ENCODE measurements around the gene KIAA0232. TPM values are rescaled to one million over a fixed set of nuclear protein-coding genes. Genes with fewer than 3 reads are reported as not detected.
"Not testable (repeated sequence)": the region's sequence is repeated elsewhere in the genome, so short reads cannot be mapped to it uniquely, and the experiment has no call there.

The KIAA0232 gene
- total RNA-seq, 2 experiments from 2014 or later: 12.8 to 13.3 TPM

- peaks cover 3% of the 10 kb centered on the region for H3K36me3 Mint-ChIP-seq (ENCODE audit: low read depth)
- intact Hi-C loops (cut with micrococcal nuclease): no loop called here
- peaks cover 47% of the 10 kb centered on the region for H3K4me1 Mint-ChIP-seq (ENCODE audit: low read depth)
- peak overlapping the region; percentile 90 for H3K27ac Mint-ChIP-seq
- H3K27me3 Mint-ChIP-seq: no peaks in the 10 kb centered on the region
- H3K4me3 Mint-ChIP-seq: peak overlapping the region; percentile 93
- ChIA-PET CTCF (interaction anchor here (1.2 to 3.5 kb wide), 4 partner anchors 11 to 63 kb away, joined by 3 to 15 read pairs (median 4); no protein-coding TSS in a partner anchor), POLR2A (interaction anchor here (0.6 to 3.6 kb wide), 6 partner anchors 11 to 237 kb away, joined by 3 to 13 read pairs (median 4); partner anchors contain the start of gene KIAA0232)
- DNase-seq: peak; percentile 36
- TF ChIP-seq, protein P1, sequence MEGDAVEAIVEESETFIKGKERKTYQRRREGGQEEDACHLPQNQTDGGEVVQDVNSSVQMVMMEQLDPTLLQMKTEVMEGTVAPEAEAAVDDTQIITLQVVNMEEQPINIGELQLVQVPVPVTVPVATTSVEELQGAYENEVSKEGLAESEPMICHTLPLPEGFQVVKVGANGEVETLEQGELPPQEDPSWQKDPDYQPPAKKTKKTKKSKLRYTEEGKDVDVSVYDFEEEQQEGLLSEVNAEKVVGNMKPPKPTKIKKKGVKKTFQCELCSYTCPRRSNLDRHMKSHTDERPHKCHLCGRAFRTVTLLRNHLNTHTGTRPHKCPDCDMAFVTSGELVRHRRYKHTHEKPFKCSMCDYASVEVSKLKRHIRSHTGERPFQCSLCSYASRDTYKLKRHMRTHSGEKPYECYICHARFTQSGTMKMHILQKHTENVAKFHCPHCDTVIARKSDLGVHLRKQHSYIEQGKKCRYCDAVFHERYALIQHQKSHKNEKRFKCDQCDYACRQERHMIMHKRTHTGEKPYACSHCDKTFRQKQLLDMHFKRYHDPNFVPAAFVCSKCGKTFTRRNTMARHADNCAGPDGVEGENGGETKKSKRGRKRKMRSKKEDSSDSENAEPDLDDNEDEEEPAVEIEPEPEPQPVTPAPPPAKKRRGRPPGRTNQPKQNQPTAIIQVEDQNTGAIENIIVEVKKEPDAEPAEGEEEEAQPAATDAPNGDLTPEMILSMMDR (IDR thresholded peaks at IDR 0.05): peak; percentile 51
- no peaks in the 10 kb centered on the region for H3K9me3 Mint-ChIP-seq
- no peak for ATAC-seq
These were observed 127.9 kb downstream of the KIAA0232 start for GRCh38 chr4:6910340-6910959.

DNA sequence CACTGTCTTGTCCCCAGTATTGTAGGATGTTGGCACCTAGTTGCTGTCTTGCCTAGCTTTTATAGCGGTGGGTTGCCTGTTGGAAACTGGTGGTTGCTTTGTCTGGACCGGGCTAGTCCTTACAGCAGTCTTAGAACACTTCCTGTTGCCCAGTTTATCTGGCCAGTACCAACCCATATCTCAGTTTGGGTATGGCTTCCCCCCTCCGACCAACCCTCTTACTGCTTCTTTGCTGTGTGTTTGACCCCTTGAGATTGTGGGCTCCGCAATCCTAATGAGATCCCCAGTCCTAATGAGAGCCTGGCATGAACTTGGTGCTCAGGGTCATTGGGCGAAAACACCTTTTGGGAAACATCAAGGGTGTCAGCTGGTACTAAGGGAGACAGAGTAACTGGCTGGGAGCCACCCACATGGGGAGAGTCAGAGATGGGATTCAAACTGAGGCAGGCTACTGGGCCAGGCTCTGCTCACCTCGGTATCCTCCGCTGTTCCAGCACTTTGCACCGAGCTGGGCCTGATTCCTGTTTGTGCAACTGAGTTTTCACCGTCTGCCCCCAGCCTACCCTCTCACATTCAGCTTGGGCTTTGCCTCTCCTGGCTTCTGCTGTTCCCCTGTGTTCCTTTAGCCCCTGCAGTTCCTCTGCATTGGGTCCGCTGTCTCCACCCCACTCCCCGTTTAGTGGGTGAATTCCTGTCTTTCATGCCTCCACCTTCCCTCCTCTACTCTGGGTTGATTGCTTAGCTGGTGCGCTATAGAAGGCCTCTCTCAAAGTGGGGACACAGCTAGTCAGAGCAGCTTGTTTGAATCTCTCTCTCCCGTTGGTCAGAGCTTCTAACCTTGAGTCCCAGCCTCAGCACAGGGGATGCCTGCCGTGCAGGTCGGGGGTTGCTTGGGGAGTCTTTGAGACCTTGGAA is 128.7 kb downstream of the KIAA0232 start:
- H3K4me1 Mint-ChIP-seq (ENCODE audit: low read depth): peaks cover 52% of the 10 kb centered on the region
- intact Hi-C loops (cut with micrococcal nuclease): no loop called here

DNA sequence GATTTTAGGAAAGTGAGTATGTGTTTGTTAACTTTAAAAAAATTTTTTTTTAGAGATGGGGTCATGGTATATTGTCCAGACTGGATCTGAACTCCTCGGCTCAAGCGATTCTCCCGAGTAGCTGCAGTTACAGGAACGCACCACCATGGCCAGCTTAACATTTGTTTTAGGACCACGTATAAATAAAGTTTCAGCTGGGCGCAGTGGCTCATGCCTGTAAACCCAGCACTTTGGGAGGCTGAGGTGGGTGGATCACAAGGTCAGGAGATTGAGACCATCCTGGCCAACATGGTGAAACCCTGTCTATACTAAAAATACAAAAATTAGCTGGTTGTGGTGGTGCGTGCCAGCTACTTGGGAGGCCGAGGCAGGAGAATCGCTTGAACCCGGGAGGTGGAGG is 129.4 kb downstream of the KIAA0232 start:
- ATAC-seq; H3K36me3 Mint-ChIP-seq (ENCODE audit: low read depth); H3K27me3 Mint-ChIP-seq; H3K9me3 Mint-ChIP-seq; H3K27ac Mint-ChIP-seq; DNase-seq; intact Hi-C loops (cut with micrococcal nuclease): not testable (repeated sequence)
- CTCF ChIA-PET: interaction anchor here (1.0 to 3.7 kb wide), 6 partner anchors 11 to 192 kb away, joined by 3 to 14 read pairs (median 5); no protein-coding TSS in a partner anchor
- Mint-ChIP-seq H3K4me1 (ENCODE audit: low read depth) (peaks cover 59% of the 10 kb centered on the region), H3K4me3 (peak overlapping the region; percentile 93)
- POLR2A ChIA-PET: interaction anchor here (1.0 to 3.6 kb wide), 4 partner anchors 12 to 238 kb away, joined by 3 to 13 read pairs (median 6); partner anchors contain the start of gene KIAA0232

More for the DNA sequence above, 128.7 kb downstream of the KIAA0232 start:
- Mint-ChIP-seq H3K9me3 (no peaks in the 10 kb centered on the region), H3K4me3 (peak overlapping the region; percentile 93), H3K27me3 (no peaks in the 10 kb centered on the region), H3K36me3 (ENCODE audit: low read depth) (peaks cover 3% of the 10 kb centered on the region), H3K27ac (peak overlapping the region; percentile 90)
- ChIA-PET POLR2A (interaction anchor here (0.6 to 3.6 kb wide), 7 partner anchors 11 to 237 kb away, joined by 3 to 13 read pairs (median 3); partner anchors contain the start of gene KIAA0232), CTCF (interaction anchor here (1.0 to 3.7 kb wide), 8 partner anchors 12 to 191 kb away, joined by 3 to 15 read pairs (median 6); no protein-coding TSS in a partner anchor)
- no peak for ATAC-seq
- TF ChIP-seq, protein P1 (IDR thresholded peaks at IDR 0.05): no peak
- no peak for DNase-seq

- intact Hi-C loops (cut with micrococcal nuclease): no loop called here
- TF ChIP-seq, protein P1 (IDR thresholded peaks at IDR 0.05): no peak
- DNase-seq: no peak
- no peak for ATAC-seq
- Mint-ChIP-seq H3K4me1 (ENCODE audit: low read depth) (peaks cover 64% of the 10 kb centered on the region), H3K4me3 (peak overlapping the region; percentile 8), H3K36me3 (ENCODE audit: low read depth) (peaks cover 5% of the 10 kb centered on the region), H3K9me3 (no peaks in the 10 kb centered on the region), H3K27me3 (no peaks in the 10 kb centered on the region), H3K27ac (peak overlapping the region; percentile 35)
- CTCF ChIA-PET: interaction anchor here (1.0 to 3.7 kb wide), 6 partner anchors 11 to 193 kb away, joined by 3 to 14 read pairs (median 5); no protein-coding TSS in a partner anchor
- POLR2A ChIA-PET: interaction anchor here (1.0 kb wide), 1 partner anchor 16 kb away, joined by 3 read pairs; no protein-coding TSS in a partner anchor
These were observed 129.9 kb downstream of the KIAA0232 start for GRCh38 chr4:6912441-6912840.

GRCh38 chr4:6913350-6913905 is 130.9 kb downstream of the KIAA0232 start:
- Mint-ChIP-seq H3K36me3 (ENCODE audit: low read depth) (peaks cover 10% of the 10 kb centered on the region), H3K27me3 (no peaks in the 10 kb centered on the region), H3K27ac (no peak overlapping the region), H3K4me3 (no peak overlapping the region), H3K4me1 (ENCODE audit: low read depth) (peaks cover 64% of the 10 kb centered on the region), H3K9me3 (no peaks in the 10 kb centered on the region)
- ATAC-seq (no peak), DNase-seq (no peak)
- TF ChIP-seq, protein P1 (IDR thresholded peaks at IDR 0.05): no peak
- intact Hi-C loops (cut with micrococcal nuclease): no loop called here
- ChIA-PET CTCF (interaction anchor here (0.7 to 3.7 kb wide), 8 partner anchors 9 to 250 kb away, joined by 3 to 14 read pairs (median 3); no protein-coding TSS in a partner anchor), POLR2A (interaction anchor here (1.5 kb wide), 1 partner anchor 10 kb away, joined by 4 read pairs; no protein-coding TSS in a partner anchor)

Measured in activated CD8-positive, alpha-beta T cell treated with anti-CD3 and anti-CD28 coated beads for 36 hours (primary cell).